Ascending aorta (tissue), 2 donors: Measurements from ENCODE around the gene CERS3. TPM values are rescaled to one million over a fixed set of nuclear protein-coding genes. Genes with fewer than 3 reads are reported as not detected.

Experiments used
- DNase-seq, 2 donors: peaks; one replicate each; pipeline ENCODE4 v3.0.0-alpha.2; 2019; ENCODE audit warnings: low spot score in 2 of 2
- H3K27ac ChIP-seq, 2 donors: fragments of 200-600 bp; sonication (generic); one replicate each; pipeline ENCODE4 v1.5.1; 2016 to 2017; ENCODE audit warnings: mild to moderate bottlenecking in 1 of 2
- H3K27me3 ChIP-seq: fragments of 200-600 bp; sonication (generic); one replicate; pipeline ENCODE4 v1.5.1; 2017
- H3K36me3 ChIP-seq, 2 donors: fragments of 200-600 bp; sonication (generic); one replicate each; pipeline ENCODE4 v1.5.1; 2016
- H3K4me1 ChIP-seq, 2 donors: fragments of 200-600 bp; sonication (generic); one replicate each; pipeline ENCODE4 v1.5.1; 2016 to 2017; ENCODE audit warnings: mild to moderate bottlenecking in 1 of 2
- H3K4me3 ChIP-seq, 2 donors: fragments of 200-600 bp; sonication (generic); one replicate each; pipeline ENCODE4 v1.5.1; 2016 to 2017; ENCODE audit warnings: mild to moderate bottlenecking in 1 of 2
- H3K9me3 ChIP-seq, 2 donors: fragments of 200-600 bp; sonication (generic); one replicate each; pipeline ENCODE4 v1.5.1; 2016
- CTCF ChIP-seq, 3 experiments: fragments of 200-600 bp in 2 of 3; fragments of 450-650 bp in 1 of 3; sonication (generic) in 2 of 3; IDR thresholded peaks; one replicate each; pipeline ENCODE4 v1.5.1; 2016 to 2019; ENCODE audit warnings: antibody characterized with exemption in 3 of 3, mild to moderate bottlenecking in 1 of 3, moderate library complexity in 1 of 3
- intact Hi-C: fragments of 100-400 bp; cut with DNase I; formaldehyde crosslinking; loops from one replicate; pipeline ENCODE4 v1.15.1; 2023
- total RNA-seq: library from RNA; depleted of rRNA; stranded (reverse); fragments of >200 nt; gene quantifications from one replicate; pipeline ENCODE4 v1.1.0, GENCODE V29; 2016

CERS3 gene
- total RNA-seq, 1 donor from 2014 or later = not detected

GRCh38 chr15:100542290-100542689 lies 13.5 kb upstream of the CERS3 start:
- Histone ChIP-seq H3K9me3 (no peaks in the 10 kb centered on the region), H3K36me3 (no peaks in the 10 kb centered on the region), H3K27ac (no peak overlapping the region), H3K27me3 (no peaks in the 10 kb centered on the region), H3K4me3 (no peak overlapping the region), H3K4me1 (no peaks in the 10 kb centered on the region)
- no peak for TF ChIP-seq CTCF (IDR thresholded peaks at IDR 0.05)
- intact Hi-C loops = no loop called here
- DNase-seq = no peak

GRCh38 chr15:100537331-100537730 lies 8.6 kb upstream of the CERS3 start:
- H3K36me3 ChIP-seq = no peaks in the 10 kb centered on the region
- intact Hi-C loops = no loop called here
- H3K27me3 ChIP-seq = no peaks in the 10 kb centered on the region
- no peak for DNase-seq
- H3K4me1 ChIP-seq = no peaks in the 10 kb centered on the region
- no peaks in the 10 kb centered on the region for H3K9me3 ChIP-seq
- H3K4me3 ChIP-seq = no peak overlapping the region
- no peak overlapping the region for H3K27ac ChIP-seq
- no peak for TF ChIP-seq CTCF (IDR thresholded peaks at IDR 0.05)

GRCh38 chr15:100536733-100537132 lies 8.0 kb upstream of the CERS3 start:
- TF ChIP-seq CTCF (IDR thresholded peaks at IDR 0.05) = no peak
- no peak overlapping the region for H3K4me3 ChIP-seq
- no peak for DNase-seq
- no peak overlapping the region for H3K27ac ChIP-seq
- H3K36me3 ChIP-seq = no peaks in the 10 kb centered on the region
- H3K9me3 ChIP-seq = no peaks in the 10 kb centered on the region
- H3K4me1 ChIP-seq = no peaks in the 10 kb centered on the region
- intact Hi-C loops = no loop called here
- no peaks in the 10 kb centered on the region for H3K27me3 ChIP-seq

- no peaks in the 10 kb centered on the region for H3K4me1 ChIP-seq
- no peak for DNase-seq
- H3K27me3 ChIP-seq = no peaks in the 10 kb centered on the region
- H3K36me3 ChIP-seq = no peaks in the 10 kb centered on the region
- TF ChIP-seq CTCF (IDR thresholded peaks at IDR 0.05) = no peak
- no peak overlapping the region for H3K27ac ChIP-seq
- intact Hi-C loops = no loop called here
- H3K4me3 ChIP-seq = no peak overlapping the region
- H3K9me3 ChIP-seq = no peaks in the 10 kb centered on the region
Observed at GRCh38 chr15:100533886-100534285, 5.1 kb upstream of the CERS3 start.

- intact Hi-C loops = no loop called here
- no peak overlapping the region for H3K27ac ChIP-seq
Observed at GRCh38 chr15:100531823-100532327, 3.1 kb upstream of the CERS3 start.

More at GRCh38 chr15:100531823-100532327, 3.1 kb upstream of the CERS3 start:
- no peaks in the 10 kb centered on the region for H3K36me3 ChIP-seq
- H3K4me3 ChIP-seq = no peak overlapping the region
- H3K27me3 ChIP-seq = no peaks in the 10 kb centered on the region
- no peak for DNase-seq
- TF ChIP-seq CTCF (IDR thresholded peaks at IDR 0.05) = no peak
- H3K4me1 ChIP-seq = no peaks in the 10 kb centered on the region
- no peaks in the 10 kb centered on the region for H3K9me3 ChIP-seq
